Glutamatergic neuron (in vitro differentiated cells): Measurements from ENCODE around the gene ADH6. TPM values are rescaled to one million over a fixed set of nuclear protein-coding genes. Genes with fewer than 3 reads are reported as not detected.
"Not testable (repeated sequence)": the region's sequence is repeated elsewhere in the genome, so short reads cannot be mapped to it uniquely, and the experiment has no call there.

Experiments used
- DNase-seq: peaks from one replicate; pipeline ENCODE4 v3.0.0; 2022
- H3K27ac Mint-ChIP-seq: one replicate; pipeline ENCODE4 v1.8.0; 2020; ENCODE audit warnings: mild to moderate bottlenecking, mixed read lengths, inconsistent platforms; ENCODE audit not compliant: unreplicated experiment
- H3K27me3 Mint-ChIP-seq: one replicate; pipeline ENCODE4 v1.8.0; 2020; ENCODE audit warnings: mild to moderate bottlenecking, moderate library complexity, mixed read lengths, inconsistent platforms; ENCODE audit not compliant: unreplicated experiment
- H3K36me3 Mint-ChIP-seq: one replicate; pipeline ENCODE4 v1.8.0; 2020; ENCODE audit warnings: mild to moderate bottlenecking, mixed read lengths, inconsistent platforms; ENCODE audit not compliant: unreplicated experiment
- H3K4me1 Mint-ChIP-seq: one replicate; pipeline ENCODE4 v1.8.0; 2020; ENCODE audit warnings: mild to moderate bottlenecking, low read depth, mixed read lengths, inconsistent platforms; ENCODE audit not compliant: unreplicated experiment
- H3K4me3 Mint-ChIP-seq: one replicate; pipeline ENCODE4 v1.8.0; 2020; ENCODE audit warnings: mild to moderate bottlenecking, mixed read lengths, inconsistent platforms; ENCODE audit not compliant: unreplicated experiment
- H3K9me3 Mint-ChIP-seq: one replicate; pipeline ENCODE4 v1.8.0; 2020; ENCODE audit warnings: mild to moderate bottlenecking, moderate library complexity, mixed read lengths, inconsistent platforms; ENCODE audit not compliant: unreplicated experiment
- total RNA-seq: library from RNA; stranded (reverse); fragmentation: NEBNext Ultra II Directional; extraction: Animal tissue kit (Norgen Biotek cat#: 25700); gene quantifications from one replicate; pipeline ENCODE4 v1.2.1, GENCODE V29; 2021; ENCODE audit not compliant: unreplicated experiment
- TF ChIP-seq, protein P1 (sequence below): fragments of 200-600 bp; sonication (generic); IDR thresholded peaks from one replicate; pipeline ENCODE4 v1.5.0; 2021; ENCODE audit not compliant: partially characterized antibody, unreplicated experiment

ADH6 gene
- total RNA-seq, 1 donor from 2014 or later, result not detected

DNA sequence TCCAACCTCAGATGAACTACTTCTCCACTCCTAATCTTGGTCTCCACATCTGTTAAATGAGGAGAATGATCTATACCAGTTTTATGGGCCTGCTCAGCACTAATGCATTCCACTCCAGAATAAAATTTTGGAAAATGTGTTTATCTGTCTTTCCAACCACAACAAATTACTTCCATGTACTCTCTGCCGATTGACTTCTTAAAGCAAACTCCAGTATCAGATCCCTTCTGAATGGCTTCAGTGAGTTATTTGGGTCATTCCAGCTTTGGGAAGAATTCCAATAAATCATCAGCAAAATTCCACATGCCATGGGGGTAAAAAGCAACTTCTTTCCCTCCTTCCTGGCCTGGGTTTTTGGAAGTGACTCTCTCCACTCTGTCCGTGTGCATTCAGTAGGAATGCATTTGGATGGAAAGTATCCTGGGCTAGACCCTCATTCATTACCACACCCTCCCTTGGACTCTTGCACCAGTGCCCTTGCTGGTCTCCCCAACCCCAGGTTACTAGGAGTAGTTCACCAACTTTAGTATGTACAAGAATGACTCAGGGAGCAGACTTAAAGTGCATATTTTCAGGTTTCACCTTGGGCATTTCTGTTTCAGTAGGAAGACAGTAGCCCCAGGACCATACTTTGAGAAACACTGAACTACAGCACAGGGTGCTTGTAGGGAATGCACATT is 15.4 kb upstream of the ADH6 start:
- Mint-ChIP-seq H3K9me3 (no peaks in the 10 kb centered on the region), H3K4me3 (no peak overlapping the region), H3K27me3 (no peaks in the 10 kb centered on the region), H3K36me3 (no peaks in the 10 kb centered on the region), H3K27ac (no peak overlapping the region), H3K4me1 (no peaks in the 10 kb centered on the region)
- no peak for DNase-seq
- TF ChIP-seq, protein P1, sequence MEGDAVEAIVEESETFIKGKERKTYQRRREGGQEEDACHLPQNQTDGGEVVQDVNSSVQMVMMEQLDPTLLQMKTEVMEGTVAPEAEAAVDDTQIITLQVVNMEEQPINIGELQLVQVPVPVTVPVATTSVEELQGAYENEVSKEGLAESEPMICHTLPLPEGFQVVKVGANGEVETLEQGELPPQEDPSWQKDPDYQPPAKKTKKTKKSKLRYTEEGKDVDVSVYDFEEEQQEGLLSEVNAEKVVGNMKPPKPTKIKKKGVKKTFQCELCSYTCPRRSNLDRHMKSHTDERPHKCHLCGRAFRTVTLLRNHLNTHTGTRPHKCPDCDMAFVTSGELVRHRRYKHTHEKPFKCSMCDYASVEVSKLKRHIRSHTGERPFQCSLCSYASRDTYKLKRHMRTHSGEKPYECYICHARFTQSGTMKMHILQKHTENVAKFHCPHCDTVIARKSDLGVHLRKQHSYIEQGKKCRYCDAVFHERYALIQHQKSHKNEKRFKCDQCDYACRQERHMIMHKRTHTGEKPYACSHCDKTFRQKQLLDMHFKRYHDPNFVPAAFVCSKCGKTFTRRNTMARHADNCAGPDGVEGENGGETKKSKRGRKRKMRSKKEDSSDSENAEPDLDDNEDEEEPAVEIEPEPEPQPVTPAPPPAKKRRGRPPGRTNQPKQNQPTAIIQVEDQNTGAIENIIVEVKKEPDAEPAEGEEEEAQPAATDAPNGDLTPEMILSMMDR, result no peak

DNA sequence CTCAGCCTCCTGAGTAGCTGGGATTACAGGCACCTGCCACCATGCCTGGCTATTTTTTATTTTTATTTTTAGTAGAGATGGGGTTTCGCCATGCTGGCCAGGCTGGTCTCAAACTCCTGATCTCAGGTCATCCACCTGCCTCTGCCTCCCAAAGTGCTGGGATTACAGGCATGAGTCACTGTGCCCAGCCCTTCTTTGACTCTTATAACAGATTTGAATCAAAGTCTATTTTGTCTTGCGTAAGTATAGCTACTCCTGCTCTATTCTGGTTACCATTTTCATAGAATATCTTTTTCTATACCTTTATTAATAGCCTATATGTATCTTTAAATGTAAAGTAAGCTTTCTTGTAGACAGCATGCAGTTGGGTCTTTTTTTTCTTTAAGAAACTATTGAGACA is 14.4 kb upstream of the ADH6 start:
- not testable (repeated sequence) for H3K9me3 Mint-ChIP-seq, H3K4me1 Mint-ChIP-seq, H3K27me3 Mint-ChIP-seq, H3K27ac Mint-ChIP-seq, H3K36me3 Mint-ChIP-seq, H3K4me3 Mint-ChIP-seq, DNase-seq

DNA sequence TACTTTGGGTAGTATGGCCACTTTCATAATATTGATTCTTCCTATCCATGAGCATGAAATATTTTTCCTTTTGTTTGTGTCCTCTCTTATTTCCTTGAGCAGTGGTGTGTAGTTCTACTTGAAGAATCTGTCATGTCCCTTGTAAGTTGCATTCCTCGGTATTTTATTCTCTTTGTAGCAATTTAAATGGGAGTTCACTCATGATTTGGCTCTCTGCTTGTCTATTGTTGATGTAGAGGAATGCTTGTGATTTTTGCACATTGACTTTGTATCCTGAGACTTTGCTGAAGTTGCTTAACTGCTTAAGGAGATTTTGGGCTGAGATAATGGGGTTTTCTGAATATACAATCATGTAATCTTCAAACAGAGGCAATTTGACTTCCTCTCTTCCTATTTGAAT is 9.7 kb upstream of the ADH6 start:
- not testable (repeated sequence) for H3K36me3 Mint-ChIP-seq, H3K4me1 Mint-ChIP-seq, H3K9me3 Mint-ChIP-seq, DNase-seq, H3K27ac Mint-ChIP-seq, H3K27me3 Mint-ChIP-seq, H3K4me3 Mint-ChIP-seq

- H3K27ac Mint-ChIP-seq, H3K4me3 Mint-ChIP-seq, DNase-seq, H3K27me3 Mint-ChIP-seq, H3K36me3 Mint-ChIP-seq, H3K4me1 Mint-ChIP-seq, H3K9me3 Mint-ChIP-seq: not testable (repeated sequence)
Measured at GRCh38 chr4:99227646-99228045, 8.6 kb upstream of the ADH6 start.

DNA sequence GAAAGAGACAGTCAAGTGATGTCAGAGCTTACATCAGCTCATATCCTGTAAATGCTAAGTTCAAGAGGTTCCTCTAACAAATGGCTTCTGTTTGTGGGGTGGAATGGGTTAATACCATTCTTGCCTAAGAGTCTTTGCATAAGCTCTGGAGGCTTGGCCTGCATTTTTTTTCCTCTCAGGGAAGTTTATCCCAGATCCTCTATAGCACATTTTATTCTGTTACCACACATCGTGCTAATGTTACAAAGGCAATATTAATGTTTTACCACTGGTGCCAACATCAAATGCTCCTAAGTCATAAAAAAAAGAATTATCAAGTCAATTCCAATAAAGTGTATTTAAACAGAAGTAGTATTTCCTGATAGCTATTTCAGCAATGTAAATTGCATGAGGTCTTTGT is 2.9 kb upstream of the ADH6 start:
- Mint-ChIP-seq H3K36me3 (no peaks in the 10 kb centered on the region), H3K4me3 (no peak overlapping the region), H3K4me1 (no peaks in the 10 kb centered on the region), H3K27me3 (no peaks in the 10 kb centered on the region), H3K27ac (no peak overlapping the region), H3K9me3 (no peaks in the 10 kb centered on the region)
- no peak for DNase-seq
- TF ChIP-seq, protein P1, result no peak

GRCh38 chr4:99219479-99219878 is 433 bp upstream of the ADH6 start:
- no peak for DNase-seq
- TF ChIP-seq, protein P1, result no peak
- Mint-ChIP-seq H3K27ac (no peak overlapping the region), H3K4me1 (no peaks in the 10 kb centered on the region), H3K9me3 (no peaks in the 10 kb centered on the region), H3K27me3 (no peaks in the 10 kb centered on the region), H3K36me3 (no peaks in the 10 kb centered on the region), H3K4me3 (no peak overlapping the region)
